SJSA1 (cell line): ENCODE results near the gene CASP12. TPM values are rescaled to one million over a fixed set of nuclear protein-coding genes. Genes with fewer than 3 reads are reported as not detected.

ENCODE experiments used
- DNase-seq, 2 experiments: peaks; one replicate each; pipeline ENCODE4 v3.0.0-alpha.2; 2015 to 2020; ENCODE audit warnings: low spot score in 2 of 2, low read depth in 1 of 2
- H3K27ac ChIP-seq: fragments of 250-450 bp; sonication (Bioruptor Pico); 2 replicates; pipeline ENCODE4 v1.5.1; 2020; ENCODE audit warnings: mild to moderate bottlenecking, moderate library complexity
- H3K27me3 ChIP-seq: fragments of 250-450 bp; sonication (Bioruptor Pico); replicated peaks from 2 replicates; pipeline ENCODE4 v1.5.1; 2020; ENCODE audit warnings: mild to moderate bottlenecking, moderate library complexity
- H3K36me3 ChIP-seq: fragments of 250-450 bp; sonication (Bioruptor Pico); 2 replicates; pipeline ENCODE4 v1.5.1; 2020; ENCODE audit warnings: mild to moderate bottlenecking
- H3K4me1 ChIP-seq: fragments of 250-450 bp; sonication (Bioruptor Pico); replicated peaks from 2 replicates; pipeline ENCODE4 v1.6.1; 2021; ENCODE audit warnings: mild to moderate bottlenecking
- H3K4me3 ChIP-seq: fragments of 250-450 bp; sonication (Bioruptor Pico); 2 replicates; pipeline ENCODE4 v1.5.1; 2020; ENCODE audit warnings: mild to moderate bottlenecking
- H3K9me3 ChIP-seq: fragments of 250-450 bp; sonication (Bioruptor Pico); replicated peaks from 2 replicates; pipeline ENCODE4 v1.5.1; 2020; ENCODE audit warnings: mild to moderate bottlenecking
- total RNA-seq: library from RNA; depleted of rRNA; stranded (reverse); fragments of >200 nt; shearing (Covaris generic); gene quantifications from 2 replicates; pipeline ENCODE4 v1.2.3, GENCODE V29; 2014

Gene CASP12
- total RNA-seq, 1 experiment from 2014 or later: not detected

DNA sequence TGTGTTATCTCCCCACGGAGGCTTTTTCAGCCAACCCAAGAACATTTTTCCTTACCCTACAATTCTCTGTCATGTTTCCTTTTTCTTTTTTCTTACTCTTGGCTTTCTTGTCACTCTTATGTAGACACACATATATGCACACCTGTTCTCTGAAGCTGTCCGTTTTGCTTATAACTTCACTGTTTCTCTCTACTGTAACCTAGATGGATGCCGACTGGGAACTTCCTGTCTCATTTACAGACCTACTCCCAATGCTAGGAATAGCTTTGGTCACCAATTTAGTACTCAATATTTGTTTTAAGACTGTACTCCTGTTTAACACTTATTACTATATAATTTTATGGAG, 9.9 kb upstream of the CASP12 start:
- no peaks in the 10 kb centered on the region for H3K36me3 ChIP-seq
- H3K27ac ChIP-seq: no peak overlapping the region
- no peak for DNase-seq
- H3K4me1 ChIP-seq: no peaks in the 10 kb centered on the region
- no peaks in the 10 kb centered on the region for H3K27me3 ChIP-seq
- H3K4me3 ChIP-seq: no peak overlapping the region
- H3K9me3 ChIP-seq: no peaks in the 10 kb centered on the region

GRCh38 chr11:104907521-104908185, 9.4 kb upstream of the CASP12 start:
- Histone ChIP-seq H3K27ac (no peak overlapping the region), H3K36me3 (no peaks in the 10 kb centered on the region)
- DNase-seq: no peak

GRCh38 chr11:104905271-104905670, 7.0 kb upstream of the CASP12 start:
- no peak for DNase-seq
- Histone ChIP-seq H3K36me3 (no peaks in the 10 kb centered on the region), H3K27ac (no peak overlapping the region), H3K9me3 (no peaks in the 10 kb centered on the region), H3K4me1 (no peaks in the 10 kb centered on the region), H3K4me3 (no peak overlapping the region), H3K27me3 (no peaks in the 10 kb centered on the region)

More at GRCh38 chr11:104907521-104908185, 9.4 kb upstream of the CASP12 start:
- Histone ChIP-seq H3K4me1 (no peaks in the 10 kb centered on the region), H3K27me3 (no peaks in the 10 kb centered on the region), H3K4me3 (no peak overlapping the region), H3K9me3 (no peaks in the 10 kb centered on the region)

DNA sequence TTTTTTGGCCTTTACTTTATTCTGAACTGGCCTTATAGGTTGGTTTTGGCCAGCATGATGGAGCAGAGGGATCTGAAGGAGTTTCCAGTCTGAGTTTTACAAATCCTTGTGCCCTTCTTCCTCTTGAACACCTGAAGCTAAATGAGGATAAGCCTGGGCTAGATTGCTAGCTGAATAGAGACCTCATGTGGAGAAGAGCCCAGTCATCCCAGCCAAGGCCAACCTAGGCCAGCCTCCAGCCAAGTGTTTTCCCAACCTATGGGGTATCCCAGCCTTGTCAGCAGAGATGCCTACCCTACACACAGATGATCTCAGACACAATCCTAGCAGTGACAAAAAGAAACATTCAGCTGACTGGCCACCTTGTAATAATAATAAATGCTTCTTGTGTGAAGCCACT, 966 bp upstream of the CASP12 start:
- H3K9me3 ChIP-seq: no peaks in the 10 kb centered on the region
- H3K4me3 ChIP-seq: no peak overlapping the region
- H3K27ac ChIP-seq: no peak overlapping the region
- H3K4me1 ChIP-seq: no peaks in the 10 kb centered on the region
- DNase-seq: no peak
- H3K36me3 ChIP-seq: no peaks in the 10 kb centered on the region
- no peaks in the 10 kb centered on the region for H3K27me3 ChIP-seq

GRCh38 chr11:104898685-104899013, 389 bp upstream of the CASP12 start:
- Histone ChIP-seq H3K9me3 (no peaks in the 10 kb centered on the region), H3K36me3 (no peaks in the 10 kb centered on the region), H3K27me3 (no peaks in the 10 kb centered on the region), H3K4me1 (no peaks in the 10 kb centered on the region; the same call in 1 of the 2 replicates), H3K27ac (no peak overlapping the region), H3K4me3 (no peak overlapping the region)
- no peak for DNase-seq

- no peaks in the 10 kb centered on the region for H3K36me3 ChIP-seq
- H3K4me1 ChIP-seq: peaks cover 17% of the 10 kb centered on the region
- H3K27ac ChIP-seq: no peak overlapping the region
- no peaks in the 10 kb centered on the region for H3K9me3 ChIP-seq
- H3K27me3 ChIP-seq: no peaks in the 10 kb centered on the region
- no peak overlapping the region for H3K4me3 ChIP-seq
- no peak for DNase-seq
These were observed 2.6 kb downstream of the CASP12 start for GRCh38 chr11:104895634-104896033.

GRCh38 chr11:104893876-104894275, 4.4 kb downstream of the CASP12 start:
- H3K9me3 ChIP-seq: no peaks in the 10 kb centered on the region
- H3K36me3 ChIP-seq: no peaks in the 10 kb centered on the region
- H3K27ac ChIP-seq: no peak overlapping the region
- no peak for DNase-seq
- H3K4me1 ChIP-seq: peaks cover 17% of the 10 kb centered on the region
- H3K27me3 ChIP-seq: no peaks in the 10 kb centered on the region
- H3K4me3 ChIP-seq: no peak overlapping the region

DNA sequence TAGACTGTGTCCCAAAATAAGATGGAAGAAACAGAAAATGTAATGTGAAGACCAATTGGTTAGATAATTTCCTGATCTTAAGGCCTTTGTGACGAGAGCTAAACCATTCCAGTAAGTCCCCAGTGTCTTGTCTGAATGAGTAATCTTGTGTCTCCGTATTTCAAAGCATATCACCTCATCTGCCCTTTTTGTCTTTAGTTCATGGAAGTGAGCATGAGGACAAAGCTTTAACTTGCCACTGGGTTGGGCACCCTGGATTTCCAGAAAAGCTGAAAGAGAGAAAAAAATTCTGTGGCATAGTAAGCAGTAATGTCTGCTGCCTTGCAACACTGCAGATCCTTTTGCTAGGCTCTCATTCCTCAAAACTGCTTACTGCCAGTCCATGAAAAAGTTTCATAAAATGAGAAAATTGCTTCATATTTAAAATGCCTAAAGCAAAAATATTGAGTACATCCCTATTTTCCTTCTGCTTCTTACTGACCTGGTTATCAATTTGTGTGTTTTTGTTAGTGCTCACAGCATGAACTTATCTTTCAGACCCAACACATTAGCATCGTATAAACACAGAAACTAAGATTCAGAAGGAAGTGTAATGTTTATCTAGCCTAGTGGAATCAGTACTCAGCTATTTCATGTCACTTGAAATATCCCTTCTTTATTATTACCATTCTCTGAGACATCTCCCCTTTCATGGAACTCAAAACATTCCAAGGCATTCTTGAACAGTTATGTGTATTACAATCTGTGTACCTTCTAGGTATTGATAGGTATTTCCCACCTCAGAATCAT, 5.3 kb downstream of the CASP12 start:
- Histone ChIP-seq H3K4me1 (peaks cover 17% of the 10 kb centered on the region), H3K27me3 (no peaks in the 10 kb centered on the region), H3K4me3 (no peak overlapping the region), H3K9me3 (no peaks in the 10 kb centered on the region), H3K36me3 (no peaks in the 10 kb centered on the region), H3K27ac (peak overlapping the region; percentile 67)
- peak in 1 of 2 experiments; percentile 26 for DNase-seq

- DNase-seq: no peak
- Histone ChIP-seq H3K4me3 (no peak overlapping the region), H3K36me3 (no peaks in the 10 kb centered on the region), H3K27ac (no peak overlapping the region), H3K27me3 (no peaks in the 10 kb centered on the region), H3K4me1 (peaks cover 17% of the 10 kb centered on the region), H3K9me3 (no peaks in the 10 kb centered on the region)
These were observed 7.1 kb downstream of the CASP12 start for GRCh38 chr11:104891135-104891534.

DNA sequence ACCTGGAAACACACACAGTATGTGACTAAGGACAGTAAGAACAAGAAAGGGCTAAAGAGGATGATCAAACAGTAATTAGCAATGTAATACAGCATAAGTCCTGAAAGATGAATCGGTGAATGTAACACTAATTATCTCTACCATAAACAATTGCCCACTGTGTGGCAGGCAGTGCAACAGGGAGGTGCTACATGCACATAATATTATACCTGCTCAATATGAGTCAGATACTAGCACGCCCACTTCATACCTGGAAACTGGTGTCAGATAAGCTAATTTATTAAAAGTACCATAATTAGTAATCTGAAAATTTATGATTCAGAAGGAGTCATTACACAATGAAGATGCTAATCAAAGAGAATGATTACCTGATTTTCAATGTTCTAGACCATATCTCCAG, 14.9 kb downstream of the CASP12 start:
- H3K9me3 ChIP-seq: no peaks in the 10 kb centered on the region
- no peak for DNase-seq

DNA sequence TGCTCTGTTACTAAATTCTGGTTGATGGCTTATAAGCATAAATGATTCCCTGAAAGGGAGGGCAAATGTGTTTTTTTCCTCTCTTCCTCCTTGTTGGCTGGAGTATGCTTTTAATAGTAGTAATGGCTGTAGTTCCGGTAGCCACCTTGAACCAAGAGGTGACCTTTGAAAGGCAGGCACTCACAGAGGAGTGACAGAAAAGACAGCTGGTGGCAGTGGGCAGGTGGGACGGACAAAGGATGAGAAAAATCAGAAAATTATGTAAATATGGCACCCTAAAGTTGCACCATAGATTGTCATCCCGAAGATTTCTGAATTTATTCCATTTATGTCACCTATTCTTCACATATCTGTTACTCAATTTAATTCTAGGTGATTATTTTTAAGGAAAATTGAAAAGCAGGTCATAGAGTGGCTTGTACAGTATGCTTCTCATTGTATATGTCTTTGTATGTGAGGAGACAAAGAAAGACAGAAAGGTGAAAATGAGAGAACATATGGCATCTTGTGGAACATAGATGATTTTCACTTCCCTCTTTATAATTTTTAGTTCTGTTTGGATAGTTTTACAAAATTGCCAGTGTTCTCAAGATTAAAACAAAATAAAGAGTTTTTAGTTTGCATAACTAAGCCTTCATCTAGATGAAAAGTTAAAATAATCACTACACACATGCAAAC, 17.0 kb downstream of the CASP12 start:
- H3K4me3 ChIP-seq: no peak overlapping the region
- H3K4me1 ChIP-seq: no peaks in the 10 kb centered on the region
- H3K27me3 ChIP-seq: no peaks in the 10 kb centered on the region
- no peaks in the 10 kb centered on the region for H3K36me3 ChIP-seq
- no peak for DNase-seq
- H3K27ac ChIP-seq: no peak overlapping the region
- H3K9me3 ChIP-seq: no peaks in the 10 kb centered on the region

More for the DNA sequence above, 14.9 kb downstream of the CASP12 start:
- H3K27ac ChIP-seq: no peak overlapping the region
- no peaks in the 10 kb centered on the region for H3K4me1 ChIP-seq
- no peak overlapping the region for H3K4me3 ChIP-seq
- no peaks in the 10 kb centered on the region for H3K27me3 ChIP-seq
- H3K36me3 ChIP-seq: no peaks in the 10 kb centered on the region

DNA sequence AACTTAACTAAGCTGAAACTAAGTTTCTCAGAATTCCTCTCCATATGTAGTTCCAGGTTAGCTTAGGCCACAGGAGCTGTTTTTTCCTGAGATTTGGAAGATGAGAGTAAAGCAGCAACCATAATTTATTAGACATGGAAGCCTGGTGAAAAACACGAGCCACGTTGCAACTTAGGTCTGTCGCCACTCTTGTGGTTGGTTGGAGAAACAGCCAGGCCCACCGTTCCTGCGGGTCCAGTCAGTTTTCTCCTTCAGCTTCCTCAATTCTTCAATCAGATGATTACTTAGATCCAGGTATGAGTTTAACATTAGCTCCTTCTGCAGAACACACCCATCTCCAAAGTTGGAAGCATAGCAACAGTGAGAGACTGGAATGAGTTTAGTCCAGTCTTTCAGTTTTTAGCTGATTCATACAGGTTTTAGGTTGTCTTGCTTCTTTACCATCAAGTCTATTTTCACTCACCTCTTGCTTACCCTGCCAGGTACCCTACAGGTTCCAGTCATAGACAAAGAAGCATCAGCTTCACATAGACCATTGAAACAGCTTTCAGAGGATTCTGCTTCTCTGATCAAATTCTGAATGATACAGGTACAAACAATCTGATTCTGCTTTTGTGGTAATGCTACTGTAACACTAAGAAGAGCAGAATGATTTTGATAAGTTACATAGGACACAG, 18.6 kb downstream of the CASP12 start:
- Histone ChIP-seq H3K27me3 (no peaks in the 10 kb centered on the region), H3K4me1 (no peaks in the 10 kb centered on the region), H3K36me3 (no peaks in the 10 kb centered on the region), H3K27ac (no peak overlapping the region), H3K4me3 (no peak overlapping the region), H3K9me3 (no peaks in the 10 kb centered on the region)
- no peak for DNase-seq

DNA sequence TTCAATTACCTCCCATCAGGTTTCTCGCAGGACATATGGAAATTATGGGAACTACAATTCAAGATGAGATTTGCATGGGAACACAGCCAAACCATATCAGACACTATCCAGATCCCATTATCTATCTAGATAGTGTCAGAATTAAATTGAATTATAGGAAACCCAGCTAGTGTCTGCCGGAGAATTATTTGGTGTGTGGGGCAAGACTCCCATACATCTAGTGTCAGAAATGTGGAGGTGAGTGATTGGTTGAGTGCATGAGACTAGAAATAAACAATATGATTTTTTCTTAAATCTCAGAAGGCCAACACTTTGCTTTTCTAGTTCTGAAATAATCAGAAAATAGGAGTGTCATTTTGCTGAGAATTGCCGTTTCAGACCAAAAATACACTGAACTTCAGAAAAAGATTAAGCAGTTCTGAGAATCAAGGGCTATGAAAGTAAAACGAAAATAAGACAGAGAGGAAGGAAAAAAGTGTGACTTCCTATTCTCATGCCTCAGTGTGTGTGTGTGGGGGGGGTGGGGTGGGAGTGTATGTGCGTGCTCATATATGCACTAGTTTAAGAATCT, 21.3 kb downstream of the CASP12 start:
- H3K36me3 ChIP-seq: no peaks in the 10 kb centered on the region
- H3K27ac ChIP-seq: no peak overlapping the region
- H3K9me3 ChIP-seq: no peaks in the 10 kb centered on the region
- DNase-seq: no peak
- H3K4me1 ChIP-seq: no peaks in the 10 kb centered on the region
- H3K27me3 ChIP-seq: no peaks in the 10 kb centered on the region
- no peak overlapping the region for H3K4me3 ChIP-seq
